T-helper 1 cell (primary cell): ENCODE results near the gene MMP24.
"Not testable (repeated sequence)": the region's sequence is repeated elsewhere in the genome, so short reads cannot be mapped to it uniquely, and the experiment has no call there.

Experiments
- DNase-seq, 5 donors: peaks; one replicate each; pipeline ENCODE4 v3.0.0-alpha.2; 2012 to 2020

The MMP24 gene

DNA sequence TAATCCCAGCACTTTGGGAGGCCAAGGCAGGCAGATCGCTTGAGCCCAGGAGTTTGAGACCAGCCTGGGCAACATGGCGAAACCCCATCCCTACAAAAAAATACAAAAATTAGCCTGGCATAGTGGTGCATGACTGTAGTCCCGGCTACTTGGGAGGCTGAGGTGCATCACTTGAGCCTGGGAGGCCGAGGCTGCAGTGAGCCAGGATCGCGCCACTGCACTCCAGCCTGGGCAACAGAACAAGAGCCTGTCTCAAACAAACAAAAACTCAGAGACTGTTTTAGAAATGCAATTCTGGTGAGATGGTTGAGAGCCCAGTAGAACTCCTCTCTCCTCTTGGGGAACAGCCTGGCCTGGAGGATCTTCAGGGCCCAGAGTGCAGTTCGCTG lies 89.1 kb downstream of the MMP24 start:
- DNase-seq = not testable (repeated sequence)

DNA sequence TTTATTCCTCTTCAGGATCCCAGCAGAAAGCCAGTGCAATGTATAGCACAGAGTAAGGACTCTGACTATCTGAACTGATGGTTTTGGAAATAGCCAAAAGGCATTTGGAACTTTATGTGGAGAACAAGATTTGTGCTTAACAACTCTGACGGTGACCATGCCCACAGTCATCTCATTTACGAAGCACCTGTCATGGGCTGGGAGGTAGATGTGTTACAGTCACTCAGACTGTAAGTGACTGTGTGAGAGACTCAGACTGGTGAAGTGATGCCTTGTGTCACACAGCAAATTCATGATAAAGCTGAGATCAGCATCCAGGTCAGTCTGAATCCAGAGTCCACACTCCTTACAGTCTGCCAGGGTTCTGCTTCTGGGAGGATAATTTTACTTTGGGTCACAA lies 89.6 kb downstream of the MMP24 start:
- DNase-seq = no peak

DNA sequence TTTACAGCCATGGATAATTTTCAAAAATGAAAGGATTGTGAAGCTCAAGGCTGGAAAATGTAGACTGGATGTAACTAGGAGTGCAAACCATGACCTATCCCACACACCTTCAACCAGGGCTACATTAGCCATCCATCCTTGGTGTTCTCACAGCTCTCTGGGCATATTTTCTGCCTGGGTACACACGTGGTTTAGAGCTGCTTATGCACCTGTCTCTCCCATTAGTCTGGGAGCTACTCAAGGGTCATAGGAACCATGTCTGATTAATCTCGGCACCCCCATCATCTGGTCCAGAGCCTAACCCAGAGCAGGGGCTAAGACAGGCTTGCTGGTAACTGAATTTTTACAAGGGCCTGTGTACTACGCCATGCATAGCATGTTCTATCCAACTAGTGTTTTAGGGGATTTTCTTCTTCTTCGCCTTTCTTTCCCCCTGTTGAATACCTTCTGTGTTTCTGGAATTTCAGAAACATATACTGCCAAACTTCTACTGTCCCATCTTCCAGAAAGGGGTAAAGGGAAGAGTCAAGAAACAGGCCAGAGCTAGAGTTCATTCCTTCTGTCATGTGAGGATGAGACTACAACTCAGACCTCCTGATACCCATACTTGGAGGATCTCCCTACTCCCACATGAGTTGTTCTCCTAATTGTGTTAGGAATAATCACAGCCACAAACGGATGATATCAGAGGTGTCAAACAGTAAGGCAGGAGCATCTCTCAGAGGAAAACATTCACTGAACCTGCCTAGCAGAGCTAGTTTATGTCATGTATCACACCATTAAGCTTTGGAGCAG lies 91.1 kb downstream of the MMP24 start:
- DNase-seq = no peak

DNA sequence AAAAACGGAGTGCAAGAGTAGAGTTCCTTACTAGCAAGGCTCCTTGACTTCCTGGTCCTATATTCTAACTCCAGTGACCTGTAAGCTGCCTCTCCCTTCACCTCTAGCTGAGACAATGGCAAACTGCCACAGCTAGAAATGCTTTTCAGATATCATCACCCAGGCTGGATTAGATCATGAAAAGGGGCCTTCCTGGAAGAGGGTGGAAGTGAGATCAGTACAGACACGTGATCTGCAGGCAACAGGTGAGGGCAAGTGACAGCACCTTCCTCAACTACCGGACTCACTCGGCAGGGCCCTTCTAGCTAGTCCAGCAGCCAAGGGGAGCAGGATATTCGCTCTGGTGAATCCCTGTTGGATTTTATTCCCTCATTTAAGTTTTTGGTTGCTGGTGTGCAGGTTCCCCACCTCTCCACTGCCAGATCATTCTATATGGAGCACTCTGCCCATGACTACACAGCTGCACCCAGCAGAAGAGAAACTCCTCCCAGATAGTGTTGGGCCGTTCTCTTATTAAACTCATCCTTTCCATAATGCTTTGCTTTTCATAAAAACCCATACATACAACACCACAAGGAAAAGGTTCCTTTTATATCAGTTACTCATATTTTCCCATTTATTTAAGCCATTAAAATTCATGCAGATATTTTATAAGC lies 92.1 kb downstream of the MMP24 start:
- DNase-seq = no peak

DNA sequence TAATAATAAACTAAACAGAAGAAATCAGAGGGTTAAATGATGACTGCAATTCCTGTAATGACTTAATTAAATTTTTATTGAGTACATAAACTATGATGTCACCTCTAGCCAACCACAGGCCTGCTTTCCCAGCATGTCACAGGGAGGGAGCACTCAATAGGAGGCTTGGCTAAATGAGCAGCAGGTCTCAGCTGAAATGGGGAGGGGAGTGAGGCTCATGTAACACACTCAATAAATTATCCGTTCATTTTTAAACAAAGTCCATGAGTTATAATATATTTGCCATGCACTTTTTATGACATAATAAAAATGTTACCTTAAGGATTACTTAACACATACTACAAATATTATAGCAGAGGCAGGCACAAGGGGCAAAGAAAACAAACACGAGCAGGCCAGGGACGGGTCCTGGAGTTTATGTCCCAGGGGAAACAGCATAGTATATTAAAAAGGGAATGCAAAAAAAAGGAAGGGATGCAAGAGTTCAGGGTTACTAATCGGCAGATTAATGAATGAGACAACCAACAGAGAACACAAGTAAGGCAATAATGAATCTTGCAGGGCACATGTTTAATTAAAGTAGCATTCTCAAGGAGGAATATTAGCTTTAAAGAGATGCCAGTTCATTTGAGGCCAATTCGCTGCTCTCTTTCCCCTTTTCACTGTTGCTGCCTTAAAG lies 92.8 kb downstream of the MMP24 start:
- DNase-seq = no peak

DNA sequence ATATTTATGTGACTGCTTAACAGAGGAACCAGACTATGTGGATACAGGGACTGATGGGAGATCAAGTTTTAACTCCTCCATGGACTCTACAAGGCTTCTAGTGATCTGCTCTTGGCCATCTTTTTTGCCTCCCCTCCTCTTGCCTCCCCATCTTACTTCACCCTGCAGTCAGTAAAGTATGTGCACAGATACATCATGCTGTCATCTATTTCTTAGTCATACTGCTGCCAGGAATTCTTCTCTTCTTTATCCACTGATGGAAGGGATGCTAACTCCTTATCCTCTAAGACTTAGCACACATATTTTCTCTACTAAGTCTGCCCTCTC lies 93.3 kb downstream of the MMP24 start:
- no peak for DNase-seq

DNA sequence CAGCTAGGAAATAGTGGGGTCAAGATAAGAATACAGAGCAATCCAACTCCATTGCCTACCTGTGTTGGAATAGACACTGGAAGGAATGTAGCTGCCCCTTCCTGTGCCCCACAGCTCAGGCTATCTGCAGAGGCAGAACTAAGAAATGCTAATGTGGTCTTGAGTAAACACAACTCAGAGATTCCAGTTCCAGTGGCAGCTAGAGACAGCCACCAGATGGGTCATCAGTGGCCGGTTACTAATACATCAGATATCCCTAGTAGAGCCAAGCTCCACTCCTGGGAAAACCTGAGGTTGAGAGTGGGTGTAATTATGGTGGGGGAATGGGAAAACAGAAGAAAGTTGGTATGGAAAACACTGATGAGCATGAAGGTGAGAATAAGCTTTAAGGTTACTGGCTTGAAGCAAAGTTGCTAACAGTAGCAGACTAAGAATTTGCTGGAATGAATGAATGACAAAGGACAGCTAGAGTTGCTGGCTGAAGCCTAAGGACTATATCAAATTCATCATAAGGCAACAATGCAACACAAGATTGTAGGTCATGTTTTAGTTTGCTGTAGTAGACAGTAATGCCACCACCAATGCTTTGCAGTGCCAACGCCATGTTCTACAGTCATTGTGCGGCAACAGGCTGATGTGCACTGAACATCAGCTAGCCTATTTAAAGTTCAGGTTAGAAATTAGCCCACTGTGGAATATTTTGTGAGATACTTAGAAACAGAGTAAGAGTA lies 94.1 kb downstream of the MMP24 start:
- DNase-seq = no peak

DNA sequence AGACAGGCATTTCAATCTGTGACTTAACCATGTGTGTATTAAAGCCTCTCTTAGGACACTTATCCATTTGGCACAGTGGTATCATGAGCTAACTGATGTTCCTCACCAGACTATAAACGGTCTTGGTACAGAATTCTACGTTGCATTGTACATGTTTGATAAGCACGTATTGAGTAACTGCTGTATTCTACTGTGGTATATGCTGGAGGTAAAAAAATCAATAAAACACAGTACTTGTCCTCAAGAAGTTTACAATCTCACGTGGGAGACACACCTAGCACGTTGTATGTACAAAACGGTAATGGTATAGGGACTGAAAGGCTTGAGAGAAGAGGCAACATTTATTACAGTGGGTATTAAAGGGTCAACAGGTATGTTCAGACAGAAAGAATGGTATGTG lies 98.9 kb downstream of the MMP24 start:
- no peak for DNase-seq

DNA sequence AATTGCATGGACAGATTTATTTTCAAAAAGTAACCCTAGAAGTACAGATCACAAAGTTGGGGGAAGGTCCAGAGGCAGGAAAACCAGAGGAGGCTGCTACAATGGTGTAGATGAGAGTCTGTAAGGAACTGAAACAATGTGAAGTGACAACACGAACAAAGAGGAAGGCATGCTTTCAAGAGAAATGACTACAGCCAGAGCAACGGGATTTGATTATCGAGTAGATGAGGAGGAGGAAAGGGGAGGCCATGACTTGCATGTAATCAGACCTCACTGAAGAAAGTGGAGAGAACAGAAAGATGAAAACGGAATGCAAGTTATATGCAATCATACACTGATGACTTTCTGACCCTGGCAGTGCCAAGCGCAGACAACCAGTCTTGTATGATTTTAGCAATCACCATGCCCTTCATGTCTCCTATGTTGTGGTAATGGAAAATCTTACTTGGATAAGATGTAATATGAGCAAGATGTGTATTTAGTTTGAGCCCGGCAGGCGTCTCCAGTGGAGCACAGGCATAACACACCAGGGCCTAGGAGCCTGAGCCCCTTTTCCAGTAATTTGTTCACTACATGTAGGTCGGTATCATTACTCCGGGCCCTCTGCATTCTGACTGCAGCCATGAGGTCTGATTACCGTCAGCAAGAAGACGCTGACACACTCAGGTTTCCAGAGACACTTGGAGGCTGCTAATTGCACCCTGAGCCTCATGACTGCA lies 99.7 kb downstream of the MMP24 start:
- no peak for DNase-seq
